CD4-positive, alpha-beta T cell treated with Interleukin-12 subunit alpha and Interleukin-12 subunit beta, for 1 hour (primary cell): ENCODE results near the gene CSTPP1.
"Not testable (repeated sequence)": the region's sequence is repeated elsewhere in the genome, so short reads cannot be mapped to it uniquely, and the experiment has no call there.

Experiments used
- DNase-seq: peaks from one replicate; pipeline ENCODE4 v3.0.0-alpha.2; 2020

The CSTPP1 gene

DNA sequence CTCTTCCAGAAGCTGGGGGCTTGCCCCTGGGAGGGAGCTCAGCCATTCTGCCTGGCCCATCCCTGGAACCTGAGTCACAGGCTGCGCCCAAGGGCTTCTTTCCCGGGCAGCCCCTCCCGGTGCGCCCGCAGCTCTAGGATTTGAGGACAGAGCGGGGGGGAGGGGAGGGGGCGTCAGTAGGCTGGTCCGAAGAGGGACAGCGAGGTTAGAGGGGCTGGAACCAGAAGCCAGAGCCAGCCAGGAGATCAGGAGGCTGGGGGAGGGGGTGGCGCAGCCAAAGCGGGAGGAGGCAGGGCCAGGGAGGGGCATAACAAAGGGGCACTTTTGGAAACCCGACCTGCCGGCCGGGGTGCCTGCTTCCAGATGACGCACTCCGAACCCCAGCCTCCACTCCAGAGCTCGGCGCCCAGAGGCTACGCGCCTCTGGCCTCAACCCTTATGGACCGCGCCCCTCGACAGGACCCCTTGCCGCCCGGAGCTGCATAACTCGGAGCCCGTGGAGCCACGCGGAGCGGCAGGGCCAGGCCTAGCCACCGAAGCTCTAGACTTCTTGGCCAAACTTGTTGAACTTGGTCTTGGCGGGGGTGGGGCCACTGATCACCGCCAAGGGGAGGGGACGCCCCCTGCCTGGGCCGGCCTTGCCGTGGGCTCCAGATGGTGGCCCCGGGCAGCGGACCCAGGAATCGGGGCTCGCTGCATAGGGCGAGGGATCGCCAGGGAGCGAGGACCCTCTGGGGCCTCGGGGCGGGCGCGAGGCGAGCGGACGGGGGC is 248.9 kb downstream of the CSTPP1 start:
- no peak for DNase-seq

GRCh38 chr11:47186076-47186699 is 249.6 kb downstream of the CSTPP1 start, which contains the start of gene PACSIN3:
Gene PACSIN3, minus strand, starts transcription at chr11:47186434. Its CDS starts 3,707 bp downstream, at chr11:47182727.
- peak; percentile 43 for DNase-seq

GRCh38 chr11:47186700-47187695 is 250.4 kb downstream of the CSTPP1 start:
- peak; percentile 45 for DNase-seq

- no peak for DNase-seq
These were observed 251.2 kb downstream of the CSTPP1 start for GRCh38 chr11:47187723-47188122.

GRCh38 chr11:47188259-47188658 is 251.7 kb downstream of the CSTPP1 start:
- no peak for DNase-seq

- DNase-seq, result no peak
These were observed 252.7 kb downstream of the CSTPP1 start for GRCh38 chr11:47189100-47189834.

DNA sequence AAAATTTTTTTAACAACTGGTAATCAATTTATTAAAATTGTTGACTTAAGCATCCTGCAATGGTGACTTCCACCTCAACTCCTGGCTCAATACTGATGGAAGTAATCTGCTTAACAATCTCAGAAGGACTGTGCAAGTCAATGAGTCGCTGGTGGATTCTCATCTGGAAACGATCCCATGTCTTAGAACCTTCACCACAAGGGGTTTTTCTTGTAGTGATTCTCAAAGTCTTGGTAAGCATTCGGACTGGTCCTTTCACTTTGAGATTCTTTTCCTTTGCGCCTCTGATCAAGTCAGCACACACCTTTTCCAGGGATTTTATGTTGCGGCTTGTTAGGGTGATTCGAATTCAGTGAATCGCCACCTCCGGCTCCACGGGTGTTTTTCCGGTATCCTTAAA is 254.6 kb downstream of the CSTPP1 start:
- not testable (repeated sequence) for DNase-seq

GRCh38 chr11:47192111-47192510 is 255.6 kb downstream of the CSTPP1 start:
- no peak for DNase-seq

DNA sequence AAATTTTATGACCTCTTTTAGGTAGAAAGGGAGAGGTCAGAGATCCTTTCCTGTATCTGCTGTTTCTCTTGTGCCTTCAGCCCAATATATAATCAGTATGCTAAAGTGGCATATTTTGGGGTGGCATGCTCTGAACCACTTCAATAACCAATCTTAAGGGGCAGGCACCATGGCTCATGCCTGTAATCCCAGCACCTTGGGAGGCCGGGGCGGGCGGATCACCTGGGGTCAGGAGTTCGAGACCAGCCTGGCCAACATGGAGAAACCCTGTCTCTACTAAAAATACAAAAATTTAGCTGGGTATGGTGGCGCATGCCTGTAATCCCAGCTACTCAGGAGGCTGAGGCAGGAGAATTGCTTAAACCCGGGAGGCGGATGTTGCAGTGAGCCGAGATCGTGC is 261.6 kb downstream of the CSTPP1 start:
- not testable (repeated sequence) for DNase-seq

DNA sequence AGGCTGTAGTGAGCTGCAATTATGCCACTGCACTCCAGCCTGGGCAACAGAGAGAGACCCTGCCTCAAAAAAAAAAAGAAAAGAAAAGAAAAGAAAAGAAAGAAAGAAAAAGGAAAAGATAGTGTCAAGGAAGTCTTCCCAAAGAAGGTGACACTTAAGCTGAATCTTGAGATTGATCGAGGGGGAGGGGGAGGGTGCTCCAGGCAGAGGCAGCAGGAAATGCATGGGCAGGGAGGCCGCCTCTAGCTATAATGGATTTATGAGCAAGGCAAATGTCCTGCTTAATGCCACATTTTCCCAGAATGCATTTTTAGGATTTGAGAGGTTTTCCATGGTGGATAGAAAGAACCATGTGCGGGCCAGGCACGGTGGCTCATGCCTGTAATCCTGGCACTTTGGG is 264.5 kb downstream of the CSTPP1 start:
- no peak for DNase-seq

GRCh38 chr11:47202576-47202975 is 266.0 kb downstream of the CSTPP1 start:
- DNase-seq, result no peak

GRCh38 chr11:47204637-47204989 is 268.1 kb downstream of the CSTPP1 start:
- no peak for DNase-seq

- not testable (repeated sequence) for DNase-seq
These were observed 270.0 kb downstream of the CSTPP1 start for GRCh38 chr11:47206577-47206976.

- no peak for DNase-seq
These were observed 270.9 kb downstream of the CSTPP1 start for GRCh38 chr11:47207459-47207858.

GRCh38 chr11:47208008-47208552 is 271.5 kb downstream of the CSTPP1 start:
- DNase-seq, result not testable (repeated sequence)

GRCh38 chr11:47208628-47209027 is 272.1 kb downstream of the CSTPP1 start:
- no peak for DNase-seq
